ENCODE results near the gene LDHD.
"Not testable (repeated sequence)": the region's sequence is repeated elsewhere in the genome, so short reads cannot be mapped to it uniquely, and the experiment has no call there.

LDHD gene

GRCh38 chr16:75116081-75116910 lies at the start of gene LDHD:
LDHD (minus strand) TSS chr16:75116780; CDS start chr16:75116720, 60 bp downstream.
- H3K9me3 Mint-ChIP-seq: peaks cover 5% of the 10 kb centered on the region
- peak within 1 kb of the TSS; percentile 86 for H3K4me3 Mint-ChIP-seq

GRCh38 chr16:75160386-75160785 lies 43.8 kb upstream of the LDHD start:
- intact Hi-C loops (cut with micrococcal nuclease): no loop called here
- Mint-ChIP-seq H3K27ac (no peak overlapping the region), H3K9me3 (peaks cover 17% of the 10 kb centered on the region), H3K4me3 (no peak overlapping the region), H3K27me3 (no peaks in the 10 kb centered on the region), H3K36me3 (ENCODE audit: low read depth) (peaks cover 77% of the 10 kb centered on the region), H3K4me1 (ENCODE audit: low read depth) (no peaks in the 10 kb centered on the region)

More at GRCh38 chr16:75116081-75116910, at the start of gene LDHD:
- Mint-ChIP-seq H3K27me3 (peaks cover 33% of the 10 kb centered on the region), H3K36me3 (ENCODE audit: low read depth) (peaks cover 28% of the 10 kb centered on the region), H3K4me1 (ENCODE audit: low read depth) (peaks cover 34% of the 10 kb centered on the region), H3K27ac (peak within 1 kb of the TSS; percentile 81)
- intact Hi-C loops (cut with micrococcal nuclease): loop anchor here (2.0 kb wide), 1 partner anchor 33 kb away; the partner anchor contains the start of gene ZFP1

- H3K9me3 Mint-ChIP-seq: peaks cover 33% of the 10 kb centered on the region
- H3K27ac Mint-ChIP-seq: no peak overlapping the region
- intact Hi-C loops (cut with micrococcal nuclease): no loop called here
- peaks cover 61% of the 10 kb centered on the region for H3K36me3 Mint-ChIP-seq (ENCODE audit: low read depth)
- H3K27me3 Mint-ChIP-seq: no peaks in the 10 kb centered on the region
- peaks cover 10% of the 10 kb centered on the region for H3K4me1 Mint-ChIP-seq (ENCODE audit: low read depth)
- no peak overlapping the region for H3K4me3 Mint-ChIP-seq
These were observed 36.1 kb upstream of the LDHD start for GRCh38 chr16:75152635-75153034.

- H3K36me3 Mint-ChIP-seq (ENCODE audit: low read depth): peaks cover 52% of the 10 kb centered on the region
- intact Hi-C loops (cut with micrococcal nuclease): no loop called here
- H3K4me1 Mint-ChIP-seq (ENCODE audit: low read depth): peaks cover 10% of the 10 kb centered on the region
- peaks cover 33% of the 10 kb centered on the region for H3K9me3 Mint-ChIP-seq
- no peak overlapping the region for H3K4me3 Mint-ChIP-seq
- no peak overlapping the region for H3K27ac Mint-ChIP-seq
- no peaks in the 10 kb centered on the region for H3K27me3 Mint-ChIP-seq
These were observed 35.2 kb upstream of the LDHD start for GRCh38 chr16:75151798-75152197.

GRCh38 chr16:75148311-75149195 lies 32.0 kb upstream of the LDHD start, which contains the start of gene ZFP1:
ZFP1 (plus strand) TSS chr16:75148524; CDS start chr16:75152952, 4,428 bp downstream.
- Mint-ChIP-seq H3K36me3 (ENCODE audit: low read depth) (peaks cover 26% of the 10 kb centered on the region), H3K27ac (peak within 1 kb of the TSS; percentile 79), H3K4me1 (ENCODE audit: low read depth) (peaks cover 10% of the 10 kb centered on the region), H3K27me3 (peaks cover 5% of the 10 kb centered on the region), H3K4me3 (peak within 1 kb of the TSS; percentile 82), H3K9me3 (peaks cover 37% of the 10 kb centered on the region)
- intact Hi-C loops (cut with micrococcal nuclease): loop anchor here (1.0 to 2.0 kb wide), 2 partner anchors 32 to 163 kb away; partner anchors contain the start of genes LDHD and WDR59

- H3K4me1 Mint-ChIP-seq (ENCODE audit: low read depth): peaks cover 10% of the 10 kb centered on the region
- H3K4me3 Mint-ChIP-seq: no peak overlapping the region
- H3K36me3 Mint-ChIP-seq (ENCODE audit: low read depth): peaks cover 23% of the 10 kb centered on the region
- peak overlapping the region; percentile 79 for H3K27ac Mint-ChIP-seq
- intact Hi-C loops (cut with micrococcal nuclease): loop anchor here (1.0 to 2.0 kb wide), 2 partner anchors 31 to 163 kb away; partner anchors contain the start of genes LDHD and WDR59
- H3K27me3 Mint-ChIP-seq: peaks cover 5% of the 10 kb centered on the region
- peaks cover 34% of the 10 kb centered on the region for H3K9me3 Mint-ChIP-seq
These were observed 31.4 kb upstream of the LDHD start for GRCh38 chr16:75147968-75148310.

GRCh38 chr16:75143941-75144340 lies 27.4 kb upstream of the LDHD start:
- Mint-ChIP-seq H3K36me3 (ENCODE audit: low read depth) (no peaks in the 10 kb centered on the region), H3K9me3 (peaks cover 10% of the 10 kb centered on the region), H3K27me3 (peaks cover 5% of the 10 kb centered on the region), H3K27ac (no peak overlapping the region), H3K4me3 (no peak overlapping the region), H3K4me1 (ENCODE audit: low read depth) (peaks cover under 1% of the 10 kb centered on the region)
- intact Hi-C loops (cut with micrococcal nuclease): no loop called here

GRCh38 chr16:75139498-75139897 lies 22.9 kb upstream of the LDHD start:
- Mint-ChIP-seq H3K36me3 (ENCODE audit: low read depth) (no peaks in the 10 kb centered on the region), H3K9me3 (no peaks in the 10 kb centered on the region), H3K27ac (no peak overlapping the region), H3K4me1 (ENCODE audit: low read depth) (peaks cover 7% of the 10 kb centered on the region), H3K27me3 (peaks cover 13% of the 10 kb centered on the region), H3K4me3 (no peak overlapping the region)
- intact Hi-C loops (cut with micrococcal nuclease): no loop called here

GRCh38 chr16:75138636-75139035 lies 22.1 kb upstream of the LDHD start:
- H3K27me3 Mint-ChIP-seq: peaks cover 14% of the 10 kb centered on the region
- no peaks in the 10 kb centered on the region for H3K36me3 Mint-ChIP-seq (ENCODE audit: low read depth)
- no peaks in the 10 kb centered on the region for H3K9me3 Mint-ChIP-seq
- intact Hi-C loops (cut with micrococcal nuclease): no loop called here
- H3K27ac Mint-ChIP-seq: no peak overlapping the region
- no peak overlapping the region for H3K4me3 Mint-ChIP-seq
- peaks cover 7% of the 10 kb centered on the region for H3K4me1 Mint-ChIP-seq (ENCODE audit: low read depth)

GRCh38 chr16:75138233-75138632 lies 21.7 kb upstream of the LDHD start:
- no peaks in the 10 kb centered on the region for H3K9me3 Mint-ChIP-seq
- no peak overlapping the region for H3K27ac Mint-ChIP-seq
- H3K36me3 Mint-ChIP-seq (ENCODE audit: low read depth): no peaks in the 10 kb centered on the region
- intact Hi-C loops (cut with micrococcal nuclease): no loop called here
- H3K27me3 Mint-ChIP-seq: peaks cover 14% of the 10 kb centered on the region
- peaks cover 7% of the 10 kb centered on the region for H3K4me1 Mint-ChIP-seq (ENCODE audit: low read depth)
- H3K4me3 Mint-ChIP-seq: no peak overlapping the region

- no peak overlapping the region for H3K27ac Mint-ChIP-seq
- peaks cover 13% of the 10 kb centered on the region for H3K4me1 Mint-ChIP-seq (ENCODE audit: low read depth)
- no peak overlapping the region for H3K4me3 Mint-ChIP-seq
- peaks cover 39% of the 10 kb centered on the region for H3K27me3 Mint-ChIP-seq
- intact Hi-C loops (cut with micrococcal nuclease): no loop called here
- no peaks in the 10 kb centered on the region for H3K36me3 Mint-ChIP-seq (ENCODE audit: low read depth)
- peaks cover 7% of the 10 kb centered on the region for H3K9me3 Mint-ChIP-seq
These were observed 14.5 kb upstream of the LDHD start for GRCh38 chr16:75131081-75131480.

- Mint-ChIP-seq H3K9me3 (peaks cover 7% of the 10 kb centered on the region), H3K4me1 (ENCODE audit: low read depth) (peaks cover 13% of the 10 kb centered on the region), H3K27ac (no peak overlapping the region), H3K27me3 (peaks cover 37% of the 10 kb centered on the region), H3K4me3 (no peak overlapping the region), H3K36me3 (ENCODE audit: low read depth) (no peaks in the 10 kb centered on the region)
- intact Hi-C loops (cut with micrococcal nuclease): no loop called here
These were observed 13.7 kb upstream of the LDHD start for GRCh38 chr16:75130150-75130771.

GRCh38 chr16:75129421-75130149 lies 13.0 kb upstream of the LDHD start:
- H3K9me3 Mint-ChIP-seq; H3K27ac Mint-ChIP-seq; H3K36me3 Mint-ChIP-seq (ENCODE audit: low read depth); H3K4me3 Mint-ChIP-seq; intact Hi-C loops (cut with micrococcal nuclease): not testable (repeated sequence)
- Mint-ChIP-seq H3K27me3 (peaks cover 37% of the 10 kb centered on the region), H3K4me1 (ENCODE audit: low read depth) (peaks cover 13% of the 10 kb centered on the region)
